ENCODE data around the gene PER2.
"Not testable (repeated sequence)": the region's sequence is repeated elsewhere in the genome, so short reads cannot be mapped to it uniquely, and the experiment has no call there.

PER2 gene

DNA sequence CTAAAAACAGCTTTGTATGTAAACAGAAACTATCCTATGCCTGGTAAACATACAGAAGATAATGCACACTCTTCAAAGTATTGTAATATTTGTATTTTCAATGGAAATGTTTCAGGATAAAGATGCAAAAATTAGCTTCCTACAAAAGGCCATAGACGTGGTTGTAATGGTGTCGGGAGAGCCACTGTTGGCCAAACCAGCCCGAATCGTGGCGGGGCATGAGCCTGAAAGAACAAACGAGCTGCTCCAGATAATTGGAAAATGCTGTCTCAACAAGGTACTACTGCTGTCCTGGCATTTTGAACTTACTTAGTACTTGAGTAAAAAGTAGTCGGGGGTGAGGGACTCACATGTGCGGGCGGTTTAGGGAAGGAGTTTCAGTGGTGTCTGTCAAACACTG lies 37.3 kb upstream of the PER2 start:
- Histone ChIP-seq H3K9me3 (ENCODE audit: control insufficient read depth in 2 of 2, low read length in 2 of 2) (no peaks in the 10 kb centered on the region), H3K27me3 (ENCODE audit: control insufficient read depth in 1 of 2, insufficient read depth in 2 of 2, low read length in 2 of 2) (no peaks in the 10 kb centered on the region), H3K27ac (ENCODE audit: low read length) (no peak overlapping the region), H3K4me1 (ENCODE audit: control insufficient read depth, insufficient read depth, low read length) (peaks cover 10% of the 10 kb centered on the region), H3K9ac (ENCODE audit: low read length in 2 of 2) (no peak overlapping the region), H3K36me3 (ENCODE audit: control insufficient read depth in 2 of 2, insufficient read depth in 2 of 2, low read length in 2 of 2) (peaks cover 18 to 20% of the 10 kb centered on the region in 2 donors), H3K4me3 (ENCODE audit: low read length in 2 of 2) (no peak overlapping the region)

DNA sequence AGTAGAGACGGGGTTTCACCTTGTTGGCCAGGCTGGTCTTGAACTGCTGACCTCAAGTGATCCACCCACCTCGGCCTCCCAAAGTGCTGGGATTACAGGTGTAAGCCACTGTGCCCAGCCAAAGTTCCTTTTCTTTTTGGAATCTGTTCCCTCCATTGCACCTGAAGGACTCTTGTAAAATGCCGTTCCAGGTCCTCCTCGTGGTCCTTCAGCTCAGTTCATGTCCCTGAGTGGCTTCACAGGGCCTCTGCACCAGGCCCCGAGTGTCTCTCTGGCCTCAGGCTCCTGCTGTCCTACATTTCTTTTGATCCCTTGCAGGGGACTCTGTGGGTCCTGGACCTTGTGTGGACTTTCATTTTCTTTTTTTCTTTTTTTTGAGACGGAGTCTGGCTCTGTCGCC lies 35.8 kb upstream of the PER2 start:
- H3K27ac ChIP-seq (ENCODE audit: low read length); H3K9ac ChIP-seq (ENCODE audit: low read length in 2 of 2); H3K27me3 ChIP-seq (ENCODE audit: control insufficient read depth in 1 of 2, insufficient read depth in 2 of 2, low read length in 2 of 2); H3K4me3 ChIP-seq (ENCODE audit: low read length in 2 of 2); H3K9me3 ChIP-seq (ENCODE audit: control insufficient read depth in 2 of 2, low read length in 2 of 2): not testable (repeated sequence)
- H3K36me3 ChIP-seq (ENCODE audit: control insufficient read depth in 2 of 2, insufficient read depth in 2 of 2, low read length in 2 of 2) = peaks cover 11% of the 10 kb centered on the region in 2 donors
- peaks cover 15% of the 10 kb centered on the region for H3K4me1 ChIP-seq (ENCODE audit: control insufficient read depth, insufficient read depth, low read length)

DNA sequence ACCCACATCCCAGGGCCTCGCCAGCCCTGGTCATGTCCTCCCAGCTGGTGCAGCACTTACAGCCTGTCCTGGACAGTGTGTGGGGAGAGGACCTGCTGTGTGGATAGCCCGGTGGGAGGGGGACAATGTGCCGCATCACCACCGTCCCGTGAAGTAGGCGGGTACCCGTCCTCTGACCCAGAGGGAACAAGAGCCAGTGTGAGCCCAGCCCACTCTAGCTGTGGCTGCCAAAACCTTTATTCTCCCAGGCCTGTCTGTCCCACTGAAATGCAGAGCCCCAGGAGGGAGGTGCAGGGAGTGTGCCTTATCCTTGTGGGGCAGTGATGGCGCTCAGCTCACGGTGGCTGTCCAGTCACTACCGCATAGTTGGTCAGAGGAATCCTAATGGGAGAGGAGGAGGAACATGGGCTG lies 33.6 kb upstream of the PER2 start:
- Histone ChIP-seq H3K9me3 (ENCODE audit: control insufficient read depth in 2 of 2, low read length in 2 of 2) (no peaks in the 10 kb centered on the region), H3K4me3 (ENCODE audit: low read length in 2 of 2) (peak overlapping the region in 1 of 2 donors; percentile 82), H3K36me3 (ENCODE audit: control insufficient read depth in 2 of 2, insufficient read depth in 2 of 2, low read length in 2 of 2) (peaks cover 1 to 3% of the 10 kb centered on the region in 2 donors), H3K9ac (ENCODE audit: low read length in 2 of 2) (no peak overlapping the region), H3K4me1 (ENCODE audit: control insufficient read depth, insufficient read depth, low read length) (peaks cover 15% of the 10 kb centered on the region), H3K27ac (ENCODE audit: low read length) (no peak overlapping the region), H3K27me3 (ENCODE audit: control insufficient read depth in 1 of 2, insufficient read depth in 2 of 2, low read length in 2 of 2) (no peaks in the 10 kb centered on the region)

GRCh38 chr2:238321467-238321866 lies 33.1 kb upstream of the PER2 start:
- peaks cover 0 to 3% of the 10 kb centered on the region in 2 donors for H3K36me3 ChIP-seq (ENCODE audit: control insufficient read depth in 2 of 2, insufficient read depth in 2 of 2, low read length in 2 of 2)
- H3K27ac ChIP-seq (ENCODE audit: low read length) = no peak overlapping the region
- H3K9me3 ChIP-seq (ENCODE audit: control insufficient read depth in 2 of 2, low read length in 2 of 2) = no peaks in the 10 kb centered on the region
- peak overlapping the region; percentile 60 to 73 for H3K9ac ChIP-seq (ENCODE audit: low read length in 2 of 2)
- H3K4me3 ChIP-seq (ENCODE audit: low read length in 2 of 2) = peak overlapping the region; percentile 73 to 82
- H3K4me1 ChIP-seq (ENCODE audit: control insufficient read depth, insufficient read depth, low read length) = peaks cover 15% of the 10 kb centered on the region
- no peaks in the 10 kb centered on the region for H3K27me3 ChIP-seq (ENCODE audit: control insufficient read depth in 1 of 2, insufficient read depth in 2 of 2, low read length in 2 of 2)

- Histone ChIP-seq H3K36me3 (ENCODE audit: control insufficient read depth in 2 of 2, insufficient read depth in 2 of 2, low read length in 2 of 2) (peaks cover 0 to 3% of the 10 kb centered on the region in 2 donors), H3K4me3 (ENCODE audit: low read length in 2 of 2) (peak overlapping the region; percentile 73 to 82), H3K9ac (ENCODE audit: low read length in 2 of 2) (peak overlapping the region; percentile 60 to 73), H3K27ac (ENCODE audit: low read length) (no peak overlapping the region), H3K9me3 (ENCODE audit: control insufficient read depth in 2 of 2, low read length in 2 of 2) (no peaks in the 10 kb centered on the region), H3K4me1 (ENCODE audit: control insufficient read depth, insufficient read depth, low read length) (peaks cover 15% of the 10 kb centered on the region), H3K27me3 (ENCODE audit: control insufficient read depth in 1 of 2, insufficient read depth in 2 of 2, low read length in 2 of 2) (no peaks in the 10 kb centered on the region)
These were observed 32.4 kb upstream of the PER2 start for GRCh38 chr2:238320648-238321281.

DNA sequence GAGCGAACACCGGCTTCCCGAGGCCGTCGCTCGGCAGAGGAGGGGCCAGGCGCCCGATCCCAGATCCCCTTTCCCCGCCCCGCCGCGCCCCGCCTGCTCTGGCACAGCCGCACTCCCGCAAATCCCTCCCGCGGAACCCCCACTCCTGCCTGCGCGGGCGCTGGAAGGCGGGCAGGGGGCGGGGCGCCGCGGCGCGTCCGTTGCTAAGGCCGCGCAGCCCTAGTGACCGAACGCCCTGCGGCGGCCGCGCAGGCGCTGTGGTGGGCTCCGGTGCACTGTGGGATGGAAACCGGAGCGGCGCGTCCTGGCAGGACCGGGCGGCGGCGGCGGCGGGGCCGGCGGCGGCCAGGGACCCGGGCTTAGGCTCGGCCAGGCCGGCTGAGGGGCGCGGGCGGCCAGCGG lies 31.8 kb upstream of the PER2 start, which contains the start of gene TRAF3IP1:
Gene TRAF3IP1 (plus strand): TSS at position 273 of the 402 bp plus-strand sequence. CDS start 145 bp downstream, outside the sequence.
- Histone ChIP-seq H3K9me3 (ENCODE audit: control insufficient read depth in 2 of 2, low read length in 2 of 2) (no peaks in the 10 kb centered on the region), H3K36me3 (ENCODE audit: control insufficient read depth in 2 of 2, insufficient read depth in 2 of 2, low read length in 2 of 2) (peaks cover 0 to 3% of the 10 kb centered on the region in 2 donors), H3K9ac (ENCODE audit: low read length in 2 of 2) (peak within 1 kb of the TSS; percentile 73 to 93), H3K27ac (ENCODE audit: low read length) (peak within 1 kb of the TSS; percentile 18), H3K4me1 (ENCODE audit: control insufficient read depth, insufficient read depth, low read length) (peaks cover 15% of the 10 kb centered on the region), H3K4me3 (ENCODE audit: low read length in 2 of 2) (peak within 1 kb of the TSS; percentile 73 to 82), H3K27me3 (ENCODE audit: control insufficient read depth in 1 of 2, insufficient read depth in 2 of 2, low read length in 2 of 2) (no peaks in the 10 kb centered on the region)

GRCh38 chr2:238315031-238315595 lies 26.7 kb upstream of the PER2 start:
- Histone ChIP-seq H3K27me3 (ENCODE audit: control insufficient read depth in 1 of 2, insufficient read depth in 2 of 2, low read length in 2 of 2) (no peaks in the 10 kb centered on the region), H3K4me1 (ENCODE audit: control insufficient read depth, insufficient read depth, low read length) (peaks cover 4% of the 10 kb centered on the region), H3K9me3 (ENCODE audit: control insufficient read depth in 2 of 2, low read length in 2 of 2) (no peaks in the 10 kb centered on the region), H3K27ac (ENCODE audit: low read length) (no peak overlapping the region), H3K36me3 (ENCODE audit: control insufficient read depth in 2 of 2, insufficient read depth in 2 of 2, low read length in 2 of 2) (no peaks in the 10 kb centered on the region), H3K9ac (ENCODE audit: low read length in 2 of 2) (no peak overlapping the region), H3K4me3 (ENCODE audit: low read length in 2 of 2) (no peak overlapping the region)

DNA sequence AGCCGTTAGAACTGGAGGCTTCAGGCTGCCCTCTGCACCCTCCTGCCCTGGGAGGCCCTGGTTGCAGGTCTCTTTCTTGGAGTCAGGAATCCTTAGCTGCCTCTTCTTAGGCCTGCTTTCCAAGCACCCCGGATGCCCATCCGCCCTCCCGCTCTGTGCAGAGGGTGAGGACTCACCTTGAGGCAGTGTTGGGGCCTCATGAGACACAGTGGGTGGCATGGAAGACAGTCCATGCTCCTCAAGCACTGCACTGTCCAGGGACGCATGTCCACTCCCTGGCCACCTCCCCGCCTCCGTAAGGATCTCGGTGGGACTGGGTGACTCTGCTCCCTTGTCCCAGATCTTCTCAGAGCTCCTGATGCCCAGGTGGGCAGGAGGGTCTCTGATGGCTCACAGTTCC lies 26.2 kb upstream of the PER2 start:
- H3K27me3 ChIP-seq (ENCODE audit: control insufficient read depth in 1 of 2, insufficient read depth in 2 of 2, low read length in 2 of 2) = no peaks in the 10 kb centered on the region
- H3K9ac ChIP-seq (ENCODE audit: low read length in 2 of 2) = no peak overlapping the region
- no peaks in the 10 kb centered on the region for H3K36me3 ChIP-seq (ENCODE audit: control insufficient read depth in 2 of 2, insufficient read depth in 2 of 2, low read length in 2 of 2)
- no peaks in the 10 kb centered on the region for H3K9me3 ChIP-seq (ENCODE audit: control insufficient read depth in 2 of 2, low read length in 2 of 2)
- no peak overlapping the region for H3K27ac ChIP-seq (ENCODE audit: low read length)
- H3K4me3 ChIP-seq (ENCODE audit: low read length in 2 of 2) = no peak overlapping the region
- H3K4me1 ChIP-seq (ENCODE audit: control insufficient read depth, insufficient read depth, low read length) = no peaks in the 10 kb centered on the region

DNA sequence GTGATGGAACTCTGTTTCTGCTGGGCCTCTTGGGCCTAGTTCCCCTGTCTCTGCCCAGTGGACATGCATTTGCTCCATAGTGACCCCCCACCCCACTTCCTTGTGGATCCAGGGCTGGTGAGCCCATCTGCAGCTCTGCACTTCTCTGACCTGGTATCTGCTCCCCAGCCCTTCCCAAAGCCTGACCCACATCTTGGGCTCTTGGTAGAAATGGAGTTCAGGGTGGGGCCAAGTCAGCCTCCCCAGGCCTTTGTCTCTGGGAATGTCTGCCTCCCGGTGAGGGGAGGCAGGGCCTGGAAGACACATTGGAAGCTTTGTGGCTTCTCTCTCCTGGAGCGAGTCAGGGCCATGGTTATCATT lies 25.6 kb upstream of the PER2 start:
- Histone ChIP-seq H3K36me3 (ENCODE audit: control insufficient read depth in 2 of 2, insufficient read depth in 2 of 2, low read length in 2 of 2) (no peaks in the 10 kb centered on the region), H3K9me3 (ENCODE audit: control insufficient read depth in 2 of 2, low read length in 2 of 2) (no peaks in the 10 kb centered on the region), H3K4me1 (ENCODE audit: control insufficient read depth, insufficient read depth, low read length) (no peaks in the 10 kb centered on the region), H3K4me3 (ENCODE audit: low read length in 2 of 2) (no peak overlapping the region), H3K27ac (ENCODE audit: low read length) (no peak overlapping the region), H3K9ac (ENCODE audit: low read length in 2 of 2) (no peak overlapping the region), H3K27me3 (ENCODE audit: control insufficient read depth in 1 of 2, insufficient read depth in 2 of 2, low read length in 2 of 2) (no peaks in the 10 kb centered on the region)

DNA sequence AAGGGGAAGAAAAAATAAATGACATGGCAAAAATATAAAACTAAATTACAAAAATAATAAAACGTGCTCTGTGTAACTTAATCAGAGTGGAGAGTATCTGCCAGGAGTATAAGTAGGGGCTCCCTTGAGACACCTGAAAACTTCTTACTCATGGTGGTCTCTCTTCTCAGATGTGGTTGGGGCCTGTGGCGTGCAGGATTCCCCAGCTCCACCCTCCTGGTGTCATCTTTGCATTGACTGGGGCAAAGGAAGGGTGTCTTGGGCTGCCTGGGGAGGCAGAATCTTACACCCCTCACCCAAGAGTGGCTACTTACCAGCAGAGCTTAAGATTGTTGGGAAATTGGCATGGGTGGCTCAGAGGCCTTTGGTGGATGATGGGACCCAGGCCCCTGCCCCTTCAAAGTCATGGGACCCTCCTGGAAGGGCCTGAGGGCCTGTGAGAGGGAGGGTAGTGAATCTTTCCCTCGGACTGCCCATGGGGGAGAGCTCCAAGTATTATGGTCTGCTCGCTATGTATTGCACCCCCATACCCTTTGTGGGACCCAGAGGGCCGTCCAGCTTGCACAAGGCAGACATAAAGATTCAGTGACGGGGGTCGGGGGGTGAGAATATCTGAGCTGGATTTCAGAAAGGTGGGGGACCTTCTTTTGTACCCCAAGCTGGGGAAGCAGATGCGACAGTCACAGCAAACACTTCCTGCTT lies 25.0 kb upstream of the PER2 start:
- no peak overlapping the region for H3K9ac ChIP-seq (ENCODE audit: low read length in 2 of 2)
- H3K27ac ChIP-seq (ENCODE audit: low read length) = no peak overlapping the region
- no peaks in the 10 kb centered on the region for H3K4me1 ChIP-seq (ENCODE audit: control insufficient read depth, insufficient read depth, low read length)
- H3K4me3 ChIP-seq (ENCODE audit: low read length in 2 of 2) = no peak overlapping the region
- H3K27me3 ChIP-seq (ENCODE audit: control insufficient read depth in 1 of 2, insufficient read depth in 2 of 2, low read length in 2 of 2) = no peaks in the 10 kb centered on the region
- no peaks in the 10 kb centered on the region for H3K9me3 ChIP-seq (ENCODE audit: control insufficient read depth in 2 of 2, low read length in 2 of 2)
- no peaks in the 10 kb centered on the region for H3K36me3 ChIP-seq (ENCODE audit: control insufficient read depth in 2 of 2, insufficient read depth in 2 of 2, low read length in 2 of 2)

GRCh38 chr2:238310721-238311120 lies 22.3 kb upstream of the PER2 start:
- not testable (repeated sequence) for H3K27me3 ChIP-seq (ENCODE audit: control insufficient read depth in 1 of 2, insufficient read depth in 2 of 2, low read length in 2 of 2); H3K9ac ChIP-seq (ENCODE audit: low read length in 2 of 2); H3K4me1 ChIP-seq (ENCODE audit: control insufficient read depth, insufficient read depth, low read length); H3K9me3 ChIP-seq (ENCODE audit: control insufficient read depth in 2 of 2, low read length in 2 of 2); H3K36me3 ChIP-seq (ENCODE audit: control insufficient read depth in 2 of 2, insufficient read depth in 2 of 2, low read length in 2 of 2); H3K27ac ChIP-seq (ENCODE audit: low read length); H3K4me3 ChIP-seq (ENCODE audit: low read length in 2 of 2)

Measured in stomach smooth muscle (tissue), 2 donors.